Measurements from ENCODE around the gene KDM7A. TPM values are rescaled to one million over a fixed set of nuclear protein-coding genes. Genes with fewer than 3 reads are reported as not detected.

KDM7A gene
- total and polyA plus RNA-seq, 2 of the 8 experiments (the other 6 are each of a cell fraction or from before 2014, with no cell fraction given) = 2.2 to 12.5 TPM

DNA sequence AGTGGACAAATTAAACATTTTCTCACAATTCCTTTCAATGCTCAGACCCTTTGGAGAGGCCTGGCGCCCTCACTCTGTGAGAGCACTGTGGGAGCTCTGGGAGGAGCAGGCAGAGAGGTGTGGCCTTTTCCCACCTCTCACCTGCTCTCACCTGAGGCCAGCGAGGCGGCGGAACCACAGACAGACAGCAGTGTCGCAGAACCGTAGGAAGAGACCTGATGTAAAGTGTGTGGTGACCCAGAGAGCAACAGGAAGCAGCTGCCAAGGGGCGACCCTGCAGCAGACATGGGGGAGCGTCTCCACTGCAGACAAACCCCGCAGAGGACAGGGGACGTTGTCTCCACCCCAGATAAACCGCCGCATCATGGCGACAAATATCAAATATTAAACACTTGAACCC, 98.4 kb downstream of the KDM7A start:
- TF ChIP-seq GTF2F1 (IDR thresholded peaks at IDR 0.05; ENCODE audit: borderline replicate concordance, low read depth, low read length) (no peak), RXRA (IDR thresholded peaks at IDR 0.05; ENCODE audit: insufficient read depth, low read depth, low read length) (no peak), CHD2 (IDR thresholded peaks at IDR 0.05; ENCODE audit: low read length) (no peak)
- TF ChIP-seq, protein P1, sequence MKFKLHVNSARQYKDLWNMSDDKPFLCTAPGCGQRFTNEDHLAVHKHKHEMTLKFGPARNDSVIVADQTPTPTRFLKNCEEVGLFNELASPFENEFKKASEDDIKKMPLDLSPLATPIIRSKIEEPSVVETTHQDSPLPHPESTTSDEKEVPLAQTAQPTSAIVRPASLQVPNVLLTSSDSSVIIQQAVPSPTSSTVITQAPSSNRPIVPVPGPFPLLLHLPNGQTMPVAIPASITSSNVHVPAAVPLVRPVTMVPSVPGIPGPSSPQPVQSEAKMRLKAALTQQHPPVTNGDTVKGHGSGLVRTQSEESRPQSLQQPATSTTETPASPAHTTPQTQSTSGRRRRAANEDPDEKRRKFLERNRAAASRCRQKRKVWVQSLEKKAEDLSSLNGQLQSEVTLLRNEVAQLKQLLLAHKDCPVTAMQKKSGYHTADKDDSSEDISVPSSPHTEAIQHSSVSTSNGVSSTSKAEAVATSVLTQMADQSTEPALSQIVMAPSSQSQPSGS (IDR thresholded peaks at IDR 0.05; ENCODE audit: low read length) = no peak
- Histone ChIP-seq H3K9ac (replicated peaks in 1 of 4; ENCODE audit: extremely low read depth in 1 of 4, low read depth in 3 of 4, low read length in 3 of 4) (no peak overlapping the region), H3K4me3 (ENCODE audit: extremely low read depth in 1 of 4, insufficient read depth in 2 of 4, low read depth in 3 of 4, low read length in 4 of 4) (no peak overlapping the region), H3K4me2 (ENCODE audit: insufficient read depth in 1 of 2, low read depth in 2 of 2, low read length in 2 of 2) (no peak overlapping the region), H3K9me3 (ENCODE audit: insufficient read depth in 2 of 2, low read depth in 1 of 2, low read length in 1 of 2) (no peaks in the 10 kb centered on the region), H4K8ac (ENCODE audit: extremely low read depth, insufficient read depth, low read length) (no peak overlapping the region), H3K56ac (replicated peaks; ENCODE audit: insufficient read length, low read depth, low read length) (no peak overlapping the region), H3K36me3 (ENCODE audit: control insufficient read depth in 2 of 4, insufficient read depth in 4 of 4, low read length in 3 of 4) (no peaks in the 10 kb centered on the region), H2BK15ac (ENCODE audit: low read length) (no peak overlapping the region), H3K4me1 (replicated peaks in 1 of 4; ENCODE audit: control insufficient read depth in 3 of 4, insufficient read depth in 4 of 4, low read length in 3 of 4) (no peaks in the 10 kb centered on the region), H3K23me2 (ENCODE audit: low read depth, low read length) (no peaks in the 10 kb centered on the region), H2AK5ac (ENCODE audit: low read depth, low read length) (no peak overlapping the region), H2BK120ac (replicated peaks; ENCODE audit: low read depth, low read length) (no peak overlapping the region), H3K4ac (replicated peaks; ENCODE audit: insufficient read length, low read depth, low read length) (no peak overlapping the region), H3K79me1 (ENCODE audit: low read depth, low read length) (no peaks in the 10 kb centered on the region), H2BK5ac (ENCODE audit: low read depth, low read length) (no peak overlapping the region), H4K20me1 (replicated peaks in 1 of 2; ENCODE audit: control insufficient read depth in 1 of 2, insufficient read depth in 2 of 2, low read length in 2 of 2) (peaks cover 0 to 2% of the 10 kb centered on the region in 2 experiments), H2BK12ac (ENCODE audit: low read depth, low read length) (no peak overlapping the region), H3K27me3 (replicated peaks in 1 of 4; ENCODE audit: control insufficient read depth in 3 of 4, extremely low read depth in 1 of 4, insufficient read depth in 3 of 4, low read length in 3 of 4) (no peaks in the 10 kb centered on the region), H3K79me2 (ENCODE audit: control insufficient read depth in 1 of 2, insufficient read depth in 2 of 2, low read length in 2 of 2) (no peaks in the 10 kb centered on the region), H3K14ac (ENCODE audit: insufficient read length) (no peak overlapping the region), H3K23ac (ENCODE audit: insufficient read length) (no peak overlapping the region), H4K91ac (replicated peaks; ENCODE audit: insufficient read length, low read length) (no peak overlapping the region), H3K18ac (ENCODE audit: extremely low read depth, low read length) (no peak overlapping the region), H2BK20ac (ENCODE audit: low read length) (no peak overlapping the region), H3K27ac (ENCODE audit: low read depth, low read length) (no peak overlapping the region), H4K5ac (ENCODE audit: insufficient read length, low read depth, low read length) (no peak overlapping the region), H2AFZ (ENCODE audit: low read length) (peak overlapping the region; percentile 61; the same call in 1 of the 2 replicates)
- ChIA-PET POLR2A (ENCODE audit: partially characterized antibody) (no interaction called here), CTCF (ENCODE audit: partially characterized antibody) (interaction anchor here (0.6 to 2.4 kb wide), 9 partner anchors 8 to 484 kb away, joined by 3 to 9 read pairs (median 5); no protein-coding TSS in a partner anchor)
- DNase-seq (ENCODE audit: low read depth in 1 of 2, low spot score in 2 of 2) = no peak
- 73% methylated on average over 10 of the region's 13 CpGs; no CpG with 5 or more reads in 1 of the 2 experiments for WGBS, 2 experiments (ENCODE audit: extremely low coverage in 1 of 2, insufficient coverage in 1 of 2, insufficient read length in 1 of 2, insufficient replicate concordance in 2 of 2, low coverage in 1 of 2, low lambda C conversion rate in 2 of 2, missing lambda C conversion rate in 1 of 2)
- no peak for FAIRE-seq
